Fibroblast of upper back skin (primary cell): ENCODE results near the gene BYSL.
"Not testable (repeated sequence)": the region's sequence is repeated elsewhere in the genome, so short reads cannot be mapped to it uniquely, and the experiment has no call there.

ENCODE experiments used
- DNase-seq: peaks from one replicate; pipeline ENCODE4 v3.0.0-alpha.2; 2013

BYSL gene

DNA sequence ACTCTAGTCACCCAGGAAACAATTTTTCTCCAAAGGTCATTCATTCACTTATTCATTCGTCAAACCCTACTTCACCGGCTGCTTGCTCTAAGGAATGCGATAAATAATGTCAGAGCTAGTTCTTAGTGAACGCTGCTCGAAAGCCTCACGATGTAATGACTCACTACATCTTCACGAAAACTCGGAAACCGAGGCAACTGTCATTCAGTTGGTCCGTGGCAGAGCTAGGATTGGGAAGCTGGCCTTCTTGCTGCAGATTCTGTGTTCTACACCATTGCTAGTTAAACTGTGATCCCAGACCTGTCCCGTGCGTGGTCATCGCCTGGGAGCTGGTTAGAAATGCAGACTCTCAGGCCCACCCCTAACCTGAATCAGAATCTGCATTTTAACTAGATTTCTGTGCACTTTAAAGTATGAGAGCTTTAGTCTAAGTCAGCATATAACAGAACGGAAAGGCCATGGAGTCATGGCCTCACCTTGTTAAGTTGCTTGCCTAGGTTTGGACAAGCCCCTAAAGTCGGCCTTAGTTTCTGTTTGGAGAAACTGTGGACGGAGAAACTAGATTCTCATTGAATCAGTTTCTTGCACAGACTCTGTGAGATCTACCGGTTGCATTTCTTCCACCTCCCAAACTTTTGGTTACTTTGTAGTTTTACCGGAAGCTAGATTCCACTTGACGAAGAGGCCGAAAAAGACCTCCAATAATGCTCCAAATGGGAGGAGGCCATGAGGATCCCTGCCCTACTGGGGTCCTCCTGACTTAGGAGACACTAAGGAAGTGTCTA lies 21.0 kb downstream of the BYSL start:
- DNase-seq: no peak

DNA sequence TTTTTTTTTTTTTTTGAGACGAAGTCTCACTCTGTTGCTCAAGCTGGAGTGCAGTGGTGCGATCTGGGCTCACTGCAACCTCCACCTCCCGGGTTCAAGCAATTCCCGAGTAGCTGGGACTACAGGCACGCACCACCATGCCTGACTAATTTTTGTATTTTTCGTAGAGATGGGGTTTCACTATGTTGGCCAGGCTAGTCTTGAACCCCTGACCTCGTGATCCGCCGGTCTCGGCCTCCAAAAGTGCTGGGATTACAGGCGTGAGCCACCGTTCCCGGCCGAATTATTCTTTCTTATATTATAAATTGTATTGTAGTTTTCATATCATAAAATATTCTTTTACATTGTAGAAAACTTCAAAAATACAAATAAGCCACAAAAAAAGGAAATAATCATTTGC lies 21.6 kb downstream of the BYSL start:
- DNase-seq: not testable (repeated sequence)

DNA sequence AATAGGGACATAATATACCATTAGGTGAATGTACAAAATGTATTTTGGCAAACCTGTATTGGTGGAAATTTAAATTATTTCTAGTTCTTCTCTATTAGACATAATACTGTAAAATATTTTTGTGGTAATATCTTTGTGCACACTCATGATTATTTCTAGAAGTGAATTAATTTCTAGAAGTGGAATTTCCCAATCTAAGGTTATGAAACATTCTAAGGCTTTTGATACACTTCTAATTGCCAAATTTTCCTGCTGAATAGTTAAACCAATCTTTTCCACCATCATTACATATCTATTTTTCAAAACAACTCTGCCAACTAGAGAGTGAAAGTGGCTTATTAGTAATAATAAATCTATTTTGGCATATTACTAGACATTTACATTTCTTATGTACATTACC lies 22.2 kb downstream of the BYSL start:
- no peak for DNase-seq

DNA sequence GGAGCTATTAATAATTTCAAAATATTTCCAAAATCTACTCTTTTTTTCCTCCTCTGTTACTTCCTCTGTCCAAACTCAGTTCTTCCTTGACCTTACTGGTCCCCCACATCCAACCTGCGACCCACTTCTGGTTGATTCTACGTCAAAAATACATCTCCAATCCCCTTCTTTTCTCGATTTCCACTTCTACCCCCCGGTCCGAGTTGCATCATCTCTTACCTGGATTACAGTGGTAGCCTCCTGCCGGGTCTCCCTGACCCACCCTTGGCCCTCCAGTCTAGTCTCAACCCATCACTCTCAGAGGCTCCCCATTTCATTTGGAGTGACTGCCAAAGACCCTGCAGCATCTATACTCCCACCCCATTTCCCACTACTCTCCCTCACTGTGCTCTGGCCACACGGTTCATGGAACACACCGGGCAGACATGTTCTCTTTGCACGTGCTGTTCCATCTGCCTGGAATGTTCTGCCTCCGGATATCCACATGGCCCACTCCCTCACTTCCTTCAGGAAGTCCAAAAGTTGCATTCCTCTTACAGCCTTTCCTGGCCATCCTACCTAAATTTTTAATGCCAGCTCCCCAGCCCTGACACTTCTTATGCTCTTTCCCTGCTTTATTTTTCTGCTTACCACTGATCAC lies 26.4 kb downstream of the BYSL start:
- no peak for DNase-seq

DNA sequence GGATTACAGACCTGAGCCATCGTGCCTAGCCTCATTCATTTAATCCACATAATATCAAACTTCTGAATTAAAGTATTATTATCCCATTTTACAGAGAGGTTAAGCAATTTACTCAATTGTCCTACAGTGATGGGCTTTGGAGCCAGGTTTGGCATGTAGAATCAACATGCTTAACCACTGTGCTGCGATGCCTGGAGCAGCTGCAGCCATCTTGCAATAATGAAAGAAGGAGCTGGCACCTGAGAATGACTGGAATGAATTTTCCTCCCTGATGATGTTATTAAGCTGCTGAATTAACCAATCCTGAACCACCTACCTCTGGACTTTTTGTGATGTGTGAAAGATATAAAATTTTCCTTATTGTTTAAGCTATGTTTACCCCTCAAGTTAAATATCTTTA lies 33.4 kb downstream of the BYSL start:
- no peak for DNase-seq

DNA sequence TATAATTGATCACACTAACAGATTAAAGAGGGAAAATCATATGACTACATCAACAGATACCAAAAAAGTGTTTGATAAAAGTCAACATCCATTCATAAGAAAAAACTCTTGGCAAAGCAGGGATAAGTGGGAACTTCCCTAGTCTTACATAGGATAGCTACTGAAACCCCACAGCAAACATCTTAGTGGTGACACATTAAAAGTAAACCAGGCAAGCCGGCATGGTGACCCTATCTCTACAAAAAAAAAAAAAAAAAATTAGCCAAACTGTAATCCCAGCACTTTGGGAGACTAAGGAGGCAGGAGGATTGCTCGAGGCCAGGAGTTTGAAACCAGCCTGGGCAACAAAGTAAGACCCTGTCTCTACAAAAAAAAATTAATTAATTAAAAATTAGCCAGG lies 34.1 kb downstream of the BYSL start:
- no peak for DNase-seq

DNA sequence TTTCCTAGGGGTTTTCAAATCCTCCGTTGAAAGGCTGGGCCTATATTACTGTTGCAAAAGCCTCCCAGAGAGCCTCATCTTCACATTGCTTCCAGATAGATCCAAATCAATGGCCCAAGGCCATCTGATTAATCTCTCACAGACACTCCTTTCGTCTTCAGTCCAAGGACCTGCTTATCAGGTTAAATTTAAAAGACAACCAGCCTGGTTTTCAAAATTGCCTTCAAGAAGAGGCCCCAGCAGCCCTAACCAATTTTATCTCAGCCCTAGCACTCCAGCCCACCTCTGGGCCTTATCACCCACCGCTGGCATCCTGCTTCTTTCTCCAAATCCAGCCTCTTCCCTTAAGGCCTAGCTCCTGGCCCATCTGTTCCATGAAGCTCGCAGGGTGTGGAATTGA lies 35.8 kb downstream of the BYSL start:
- no peak for DNase-seq

DNA sequence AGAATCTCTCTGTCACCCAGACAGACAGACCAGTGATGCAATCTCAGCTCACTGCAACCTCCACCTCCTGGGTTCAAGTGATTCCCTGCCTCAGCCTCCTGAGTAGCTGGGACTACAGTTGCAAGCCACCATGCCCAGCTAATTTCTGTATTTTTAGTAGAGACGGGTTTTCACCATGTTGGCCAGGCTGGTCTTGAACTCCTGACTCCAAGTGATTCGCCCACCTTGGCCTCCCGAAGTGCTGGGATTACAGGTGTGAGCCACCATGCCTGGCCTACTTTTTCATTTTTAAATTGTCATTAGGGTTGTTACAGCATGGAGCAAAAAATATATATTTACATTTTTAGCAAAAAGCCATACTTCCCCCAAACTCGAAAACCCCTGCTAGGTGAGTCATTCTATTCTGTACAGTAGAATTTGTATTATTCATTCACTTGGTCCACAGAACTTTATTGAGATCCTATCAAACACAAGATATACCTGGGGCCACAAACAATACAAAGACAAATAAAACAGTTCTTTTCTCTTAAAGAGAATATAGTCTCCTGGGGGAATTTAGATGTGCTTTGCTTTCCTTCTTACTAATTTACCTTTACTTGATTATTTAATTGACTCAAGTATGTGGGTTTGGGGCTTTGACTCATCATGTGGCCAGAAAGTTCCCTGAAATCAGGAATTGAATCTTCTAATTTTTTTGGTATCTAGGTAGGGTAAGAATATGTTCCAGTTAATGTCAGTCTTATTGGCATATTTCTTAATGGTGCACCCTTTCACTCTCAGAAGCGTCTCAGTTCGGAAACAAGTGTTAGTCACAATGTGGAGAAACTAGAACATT lies 36.9 kb downstream of the BYSL start:
- DNase-seq: no peak

DNA sequence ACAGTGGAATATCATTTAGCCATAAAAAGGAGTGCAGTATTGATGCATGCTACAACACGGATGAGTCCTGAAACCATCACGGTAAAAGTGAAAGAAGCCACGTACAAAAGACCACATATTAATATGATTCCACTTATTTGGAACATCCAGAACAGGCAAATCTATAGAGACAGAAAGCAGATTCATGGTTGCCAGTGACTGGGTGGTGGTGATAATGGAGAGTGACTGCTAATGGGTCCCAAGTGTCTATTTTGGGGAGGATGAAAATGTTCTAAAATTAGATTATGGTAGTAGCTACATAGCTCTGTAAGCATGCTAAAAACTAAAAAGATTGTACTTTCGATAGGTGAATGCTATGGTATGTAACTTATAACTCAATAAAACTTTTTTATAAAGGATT lies 38.7 kb downstream of the BYSL start:
- DNase-seq: no peak

DNA sequence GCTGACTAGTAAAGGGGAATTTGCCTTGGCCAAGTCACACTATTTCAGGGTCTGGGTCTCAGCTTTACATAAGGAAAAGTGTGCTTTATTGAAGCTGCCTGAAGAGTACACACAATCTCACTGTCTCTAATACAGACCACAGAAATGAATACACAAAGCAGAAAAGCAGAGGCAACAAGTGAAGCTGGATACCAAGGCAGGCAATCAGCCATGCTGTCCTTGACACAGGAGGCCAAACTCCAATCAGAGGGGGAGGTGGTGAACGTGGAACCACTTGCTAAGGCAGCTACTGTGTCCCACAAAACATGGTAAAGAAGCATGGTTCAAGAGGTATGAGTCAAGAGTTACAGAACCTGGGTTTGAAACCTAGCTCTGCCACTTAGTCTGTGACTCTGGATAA lies 42.1 kb downstream of the BYSL start:
- no peak for DNase-seq

DNA sequence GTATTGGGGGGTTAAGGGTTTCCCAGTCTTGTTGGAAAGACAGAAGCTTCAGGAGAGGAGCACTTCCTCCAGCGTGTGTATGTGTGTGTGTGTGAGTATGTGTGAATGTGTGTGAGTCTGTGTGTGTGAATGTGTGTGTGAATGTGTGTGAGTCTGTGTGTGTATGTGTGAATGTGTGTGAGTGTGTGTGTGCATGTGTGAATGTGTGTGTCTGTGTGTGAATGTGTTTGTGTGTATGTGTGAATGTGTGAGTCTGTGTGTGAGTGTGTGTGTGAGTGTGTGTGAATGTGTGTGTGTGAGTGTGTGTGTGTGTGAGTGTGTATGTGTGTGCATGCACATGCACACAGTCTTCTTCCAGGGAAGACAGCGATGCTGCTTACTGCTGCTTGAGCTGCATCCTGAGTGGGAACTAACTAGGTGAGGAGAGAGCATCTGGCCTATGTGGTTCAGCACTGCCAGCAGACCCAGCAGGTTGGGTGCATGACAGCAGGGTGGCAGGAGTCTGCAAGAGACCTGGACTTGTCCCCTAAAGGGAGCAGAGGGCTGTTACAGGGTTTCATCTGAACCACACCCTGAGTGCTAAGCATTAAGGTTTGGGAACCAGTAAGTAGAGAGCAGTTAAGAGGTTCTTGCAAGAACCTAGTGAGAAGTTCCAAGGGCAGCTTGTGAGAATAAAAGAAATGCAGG lies 43.0 kb downstream of the BYSL start:
- DNase-seq: no peak

DNA sequence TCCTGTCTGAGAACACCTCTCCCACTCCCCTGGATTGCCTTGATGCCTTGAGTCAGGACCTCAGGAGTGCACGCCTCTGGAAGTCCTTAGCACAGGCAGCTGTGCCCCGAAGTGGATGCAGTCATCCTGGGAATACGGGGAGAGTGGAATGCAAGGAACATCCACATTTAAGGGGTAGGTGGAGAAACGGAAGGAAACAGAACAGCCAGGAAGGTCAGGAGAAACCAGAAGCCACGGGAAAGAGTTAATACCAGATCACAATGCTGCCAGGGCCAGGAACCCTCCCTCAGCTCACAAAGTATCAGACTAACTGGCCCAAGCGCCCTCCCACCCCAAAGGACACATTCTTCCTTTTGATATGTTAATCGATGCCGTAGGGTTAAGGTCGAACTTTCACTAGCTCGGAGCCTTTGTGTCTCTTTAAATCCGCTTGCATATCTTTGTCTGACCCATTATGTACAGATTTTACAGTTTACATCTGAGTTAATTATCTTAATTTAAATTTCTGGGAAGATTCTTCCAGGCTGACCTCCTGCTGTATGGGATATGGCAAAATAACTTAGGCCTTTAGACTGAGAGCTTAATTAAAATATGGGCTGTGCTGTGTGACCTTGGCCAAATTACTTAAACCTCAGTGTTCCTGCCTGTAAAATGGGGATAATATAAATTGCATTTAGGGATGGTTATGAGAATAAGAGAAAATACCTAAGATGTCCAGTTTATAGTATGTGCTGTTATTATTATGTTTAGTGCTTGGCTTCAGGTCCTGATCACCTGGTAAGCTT lies 44.3 kb downstream of the BYSL start:
- DNase-seq: no peak

DNA sequence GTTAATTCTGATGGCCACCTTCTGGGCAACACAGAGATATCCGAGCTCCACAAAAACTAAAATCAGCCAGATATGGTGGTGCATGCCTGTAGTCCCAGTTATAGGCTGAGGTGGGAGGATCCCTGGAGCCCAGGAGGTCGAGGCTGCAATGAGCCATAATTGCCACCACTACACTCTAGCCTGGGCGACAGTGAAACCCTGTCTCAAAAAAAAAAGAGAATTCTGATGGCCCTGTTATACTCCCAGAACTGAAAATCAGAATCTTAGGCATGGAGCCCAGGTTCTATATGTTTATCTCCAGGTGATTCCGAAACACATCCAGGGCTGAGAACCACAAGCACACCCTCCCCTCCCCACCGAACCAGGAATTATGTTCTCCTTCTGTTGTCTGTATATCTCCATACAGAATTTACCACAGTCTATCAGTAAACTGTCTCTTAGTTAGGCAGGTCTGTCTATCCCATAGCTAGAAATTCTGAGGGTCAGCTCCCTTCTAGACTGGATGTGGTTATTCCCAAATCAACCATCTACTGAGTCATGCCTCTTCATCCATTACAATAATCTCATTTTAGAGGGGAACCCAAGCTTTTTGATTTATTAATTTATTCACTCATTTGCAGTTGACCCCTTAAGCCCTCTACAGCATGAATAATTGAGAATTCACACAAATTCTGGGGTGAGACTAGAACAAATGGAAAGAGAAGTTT lies 45.1 kb downstream of the BYSL start:
- DNase-seq: no peak

DNA sequence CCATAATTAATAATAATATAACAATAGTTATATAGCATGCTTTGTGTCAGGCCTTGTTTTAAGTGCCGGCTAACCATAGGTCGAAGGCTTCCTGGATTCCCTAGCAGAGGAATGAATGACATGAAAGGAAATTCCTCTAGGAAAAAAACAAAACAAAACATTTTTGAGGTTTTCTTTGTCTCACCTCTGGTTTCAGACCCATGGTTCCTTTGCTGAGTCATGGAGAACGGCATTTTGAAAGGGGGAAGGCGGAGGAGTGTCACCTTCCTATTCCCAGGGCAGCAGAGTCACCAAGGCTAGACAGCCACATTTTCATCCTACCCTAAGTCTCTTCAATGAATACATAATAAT lies 45.6 kb downstream of the BYSL start:
- peak; percentile 65 for DNase-seq

DNA sequence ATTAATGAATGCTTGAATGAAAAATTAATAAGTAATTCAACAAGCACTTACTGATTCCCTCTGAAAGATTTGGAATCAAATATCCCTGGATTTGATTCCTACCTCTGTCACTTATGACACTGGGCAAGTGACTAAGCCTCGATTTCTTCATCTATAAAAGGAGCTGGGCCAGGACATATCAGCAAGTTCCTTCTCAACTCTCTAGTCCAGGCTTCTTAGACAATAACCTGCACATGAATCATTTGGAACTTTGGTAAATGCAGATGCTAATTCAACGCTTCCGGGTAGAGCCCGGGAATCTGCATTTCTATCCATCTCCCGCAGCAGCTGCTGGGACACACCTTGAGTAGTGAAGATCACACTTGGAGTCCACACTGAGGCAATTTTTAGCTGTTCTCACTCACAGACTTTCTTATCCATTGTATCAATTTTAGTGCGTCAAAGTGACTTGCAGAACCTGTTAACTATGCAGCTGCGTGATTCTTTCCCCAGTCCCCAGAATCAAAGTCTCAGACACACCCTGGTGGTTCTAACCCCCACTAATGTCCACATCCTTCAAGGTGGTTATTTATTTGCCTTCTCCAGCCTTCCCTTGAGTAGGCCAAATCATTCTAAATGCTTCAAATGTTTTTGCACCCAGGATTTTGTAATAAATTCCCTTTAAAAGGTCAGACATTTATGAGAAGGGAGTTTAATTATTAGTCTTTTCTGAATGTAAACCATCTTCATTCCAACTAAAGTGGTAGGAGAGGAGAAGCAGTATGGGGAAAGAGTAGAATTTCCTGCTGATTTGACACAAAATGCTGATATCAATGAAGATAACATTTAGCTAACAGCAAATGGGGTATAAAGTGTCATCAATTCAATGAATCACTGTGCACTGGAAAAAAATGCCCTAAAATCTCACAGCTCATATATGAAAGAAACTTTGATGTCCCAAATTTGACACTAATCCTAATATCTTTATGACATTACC lies 46.3 kb downstream of the BYSL start:
- peak; percentile 9 for DNase-seq

DNA sequence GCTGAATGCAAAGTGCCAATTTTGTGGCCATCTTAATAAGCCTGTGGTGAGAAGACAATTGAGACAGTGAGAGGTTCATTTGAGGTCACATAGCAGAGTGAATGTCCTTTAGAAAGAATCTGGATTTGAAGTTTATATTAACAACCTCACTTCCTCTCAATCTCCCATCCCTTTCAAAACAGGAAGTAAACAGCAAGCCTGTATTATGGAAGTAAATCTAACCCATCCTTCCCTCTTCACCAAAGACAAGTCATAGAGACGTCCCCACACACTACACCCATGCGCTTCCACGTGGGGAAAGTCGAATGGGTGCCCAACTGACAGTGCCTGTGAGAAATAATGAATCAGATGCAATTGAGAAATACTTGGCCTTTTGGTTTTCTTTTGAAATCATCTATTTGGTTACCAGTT lies 49.1 kb downstream of the BYSL start:
- DNase-seq: no peak

DNA sequence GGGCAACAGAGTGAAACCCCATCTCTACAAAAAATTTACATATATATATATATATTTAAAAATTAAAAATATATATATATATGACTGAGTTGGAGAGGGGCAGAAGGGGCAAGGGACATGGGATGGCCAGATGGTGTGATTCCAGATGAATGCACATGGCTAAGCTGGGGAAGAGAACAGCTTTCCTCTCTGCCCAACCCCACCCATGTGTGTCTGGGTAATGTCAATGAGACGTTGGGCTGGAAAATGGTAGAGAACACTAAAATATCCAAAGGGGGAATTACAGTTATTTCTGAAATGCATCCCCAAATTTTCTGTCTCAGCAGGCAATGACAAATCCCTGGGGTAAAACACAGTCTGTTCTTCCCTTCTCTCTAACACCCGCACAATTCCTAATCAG lies 51.5 kb downstream of the BYSL start:
- DNase-seq: no peak

DNA sequence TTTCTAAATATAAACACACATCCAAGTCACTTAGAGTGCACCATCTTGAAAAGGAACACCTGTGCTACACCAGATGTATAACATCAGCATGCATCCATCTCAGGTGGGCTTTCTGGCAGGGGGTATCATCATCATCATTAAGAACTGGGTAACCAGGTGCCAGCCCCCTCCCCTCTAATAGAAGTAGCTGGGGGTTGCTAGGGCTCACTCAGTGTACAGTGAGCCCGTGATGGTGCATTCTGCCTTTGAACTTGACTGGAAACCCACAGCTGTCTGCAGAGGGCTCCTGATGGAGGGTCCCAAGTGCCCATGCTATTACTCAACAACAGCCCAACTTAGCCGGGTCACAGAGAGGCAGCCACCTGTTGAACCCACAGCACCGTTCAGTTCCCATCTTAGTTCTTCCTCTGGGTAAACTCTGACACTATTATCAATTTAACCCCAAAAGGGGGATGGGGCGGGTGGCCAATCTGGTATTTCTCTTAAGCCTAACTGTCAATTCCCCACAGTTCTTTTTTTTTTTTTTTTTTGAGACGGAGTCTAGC lies 53.1 kb downstream of the BYSL start:
- no peak for DNase-seq

DNA sequence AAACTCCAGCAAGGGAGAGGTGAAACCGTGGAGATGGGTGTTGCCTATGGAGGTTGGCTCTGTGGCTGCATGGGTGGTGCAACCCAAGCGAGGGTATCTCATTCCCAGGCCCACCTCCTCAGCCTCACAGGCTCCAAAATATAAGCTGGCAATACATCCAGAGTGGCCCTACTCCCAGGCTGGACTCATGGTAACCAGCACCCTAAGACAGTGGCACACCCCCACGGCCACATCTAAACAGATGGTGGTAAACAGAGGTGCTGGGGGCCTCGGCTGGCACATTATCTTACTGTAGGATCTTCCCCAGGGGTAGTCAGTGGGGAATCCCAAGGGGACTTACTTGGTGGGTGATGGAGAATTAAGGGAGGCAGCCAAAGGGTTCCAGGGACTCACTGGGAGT lies 54.0 kb downstream of the BYSL start:
- no peak for DNase-seq

DNA sequence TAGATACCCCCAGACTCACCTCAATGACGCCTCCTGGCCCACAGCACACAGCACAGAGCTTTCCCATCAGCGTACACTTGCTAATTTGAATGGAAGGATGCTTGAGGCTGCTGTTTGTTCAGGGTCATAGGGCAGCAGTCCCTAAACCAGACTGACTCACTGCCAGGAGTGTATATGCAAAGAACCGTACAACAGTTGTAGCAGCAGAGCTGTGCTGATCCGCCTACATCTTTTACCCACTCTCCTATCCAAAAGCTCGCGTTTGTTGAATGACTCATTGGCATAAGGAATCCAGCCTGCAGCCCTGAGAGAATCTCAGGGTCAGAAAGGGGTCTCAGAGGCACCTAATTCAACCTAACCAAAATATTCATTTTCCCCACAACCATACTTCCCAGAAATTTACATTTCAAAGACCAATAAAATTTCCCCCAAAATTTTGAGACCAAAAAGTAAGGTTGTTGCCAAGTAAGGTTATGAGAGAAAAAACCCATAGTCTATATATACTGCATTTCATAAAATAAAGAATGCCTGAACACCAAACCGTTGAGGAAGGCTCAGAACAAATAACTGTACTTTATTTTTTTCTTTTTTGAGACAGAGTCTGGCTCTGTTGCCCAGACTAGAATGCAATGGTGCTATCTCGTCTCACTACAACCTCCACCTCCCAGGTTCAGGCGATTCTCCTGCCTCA lies 55.6 kb downstream of the BYSL start:
- peak; percentile 13 for DNase-seq
